ENCODE data around the gene REEP6. TPM values are rescaled to one million over a fixed set of nuclear protein-coding genes. Genes with fewer than 3 reads are reported as not detected.

Gene REEP6
- total RNA-seq (0.99 and 1.3 TPM in 2 replicates), polyA plus RNA-seq (0.47 and 0.55 TPM in 2 replicates), polyA minus RNA-seq (ENCODE audit: low replicate concordance) (0.41 and 9.5 TPM in 2 replicates)
- polyA plus RNA-seq (2012): 1.2 and 1.4 TPM in 2 replicates

DNA sequence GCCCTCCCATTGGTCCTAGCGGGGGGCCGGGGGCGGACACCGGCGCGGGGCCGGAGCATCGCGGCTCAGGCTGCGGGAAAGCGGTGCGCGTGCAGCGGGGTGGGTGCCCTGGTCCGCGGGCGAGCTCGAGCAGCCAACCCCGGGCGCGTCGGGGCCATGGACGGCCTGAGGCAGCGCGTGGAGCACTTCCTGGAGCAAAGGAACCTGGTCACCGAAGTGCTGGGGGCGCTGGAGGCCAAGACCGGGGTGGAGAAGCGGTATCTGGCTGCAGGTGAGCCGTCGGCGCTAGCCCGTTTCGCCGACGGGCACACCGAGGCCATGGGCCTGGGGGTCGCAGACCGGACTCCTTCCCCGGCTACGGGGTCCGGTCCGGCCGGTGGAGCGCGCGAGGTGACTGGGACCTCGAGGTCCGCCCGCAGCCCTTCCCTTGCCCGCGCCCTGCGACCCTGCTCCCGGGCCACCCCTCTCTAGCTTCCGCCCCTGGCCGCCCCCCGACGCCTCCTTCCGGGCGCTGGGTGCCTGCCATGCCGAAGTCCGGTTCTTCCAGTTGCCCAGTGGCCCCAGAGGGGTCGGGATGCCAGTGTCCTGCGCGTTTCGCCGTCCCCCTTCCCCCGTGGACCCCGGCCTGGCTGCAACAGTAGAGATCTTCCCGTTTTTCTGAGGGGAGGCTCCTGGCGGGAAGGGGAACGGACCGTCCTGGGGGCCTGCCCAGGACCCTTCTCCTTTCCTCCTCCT is at the start of gene REEP6:
Gene REEP6 (plus strand): TSS at position 68 of the 735 bp plus-strand sequence. CDS start 89 bp downstream, at position 157.
- Histone ChIP-seq H4K20me1 (ENCODE audit: control insufficient read depth, extremely low read depth, insufficient read depth, low read length) (no peaks in the 10 kb centered on the region), H3K4me1 (ENCODE audit: control insufficient read depth, extremely low read depth, insufficient read depth, low read length) (no peaks in the 10 kb centered on the region), H3K36me3 (ENCODE audit: control insufficient read depth, insufficient read depth, low read length) (no peaks in the 10 kb centered on the region), H3K27ac (ENCODE audit: insufficient read depth, low read length) (peak within 1 kb of the TSS; percentile 63), H2AFZ (ENCODE audit: low read length) (peak within 1 kb of the TSS; percentile 99), H3K9ac (ENCODE audit: insufficient read depth, low read length) (peak within 1 kb of the TSS; percentile 53), H3K79me2 (ENCODE audit: control insufficient read depth, insufficient read depth, low read length) (no peaks in the 10 kb centered on the region), H3K4me2 (ENCODE audit: extremely low read depth, insufficient read depth, low read length) (peak within 1 kb of the TSS; percentile 94), H3K9me3 (ENCODE audit: control insufficient read depth, insufficient read depth, low read depth, low read length) (no peaks in the 10 kb centered on the region), H3K27me3 (ENCODE audit: control insufficient read depth, insufficient read depth, low read length) (peaks cover 13% of the 10 kb centered on the region), H3K4me3 (replicated peaks in 1 of 4; ENCODE audit: control extremely low read depth in 1 of 4, insufficient read depth in 1 of 4, low read depth in 3 of 4, low read length in 4 of 4) (peak within 1 kb of the TSS; percentile 64 to 67 (median 65))
- TF ChIP-seq EZH2 (IDR thresholded peaks at IDR 0.05; ENCODE audit: low read length, missing control alignments): no peak
- TF ChIP-seq, protein P1, sequence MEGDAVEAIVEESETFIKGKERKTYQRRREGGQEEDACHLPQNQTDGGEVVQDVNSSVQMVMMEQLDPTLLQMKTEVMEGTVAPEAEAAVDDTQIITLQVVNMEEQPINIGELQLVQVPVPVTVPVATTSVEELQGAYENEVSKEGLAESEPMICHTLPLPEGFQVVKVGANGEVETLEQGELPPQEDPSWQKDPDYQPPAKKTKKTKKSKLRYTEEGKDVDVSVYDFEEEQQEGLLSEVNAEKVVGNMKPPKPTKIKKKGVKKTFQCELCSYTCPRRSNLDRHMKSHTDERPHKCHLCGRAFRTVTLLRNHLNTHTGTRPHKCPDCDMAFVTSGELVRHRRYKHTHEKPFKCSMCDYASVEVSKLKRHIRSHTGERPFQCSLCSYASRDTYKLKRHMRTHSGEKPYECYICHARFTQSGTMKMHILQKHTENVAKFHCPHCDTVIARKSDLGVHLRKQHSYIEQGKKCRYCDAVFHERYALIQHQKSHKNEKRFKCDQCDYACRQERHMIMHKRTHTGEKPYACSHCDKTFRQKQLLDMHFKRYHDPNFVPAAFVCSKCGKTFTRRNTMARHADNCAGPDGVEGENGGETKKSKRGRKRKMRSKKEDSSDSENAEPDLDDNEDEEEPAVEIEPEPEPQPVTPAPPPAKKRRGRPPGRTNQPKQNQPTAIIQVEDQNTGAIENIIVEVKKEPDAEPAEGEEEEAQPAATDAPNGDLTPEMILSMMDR (conservative IDR thresholded peaks at IDR 0.05 in 1 of 2, IDR thresholded peaks at IDR 0.05 in 1 of 2; ENCODE audit: low read depth in 1 of 2, low read length in 2 of 2): no peak
- DNase-seq (ENCODE audit: low read depth in 2 of 2): no peak

DNA sequence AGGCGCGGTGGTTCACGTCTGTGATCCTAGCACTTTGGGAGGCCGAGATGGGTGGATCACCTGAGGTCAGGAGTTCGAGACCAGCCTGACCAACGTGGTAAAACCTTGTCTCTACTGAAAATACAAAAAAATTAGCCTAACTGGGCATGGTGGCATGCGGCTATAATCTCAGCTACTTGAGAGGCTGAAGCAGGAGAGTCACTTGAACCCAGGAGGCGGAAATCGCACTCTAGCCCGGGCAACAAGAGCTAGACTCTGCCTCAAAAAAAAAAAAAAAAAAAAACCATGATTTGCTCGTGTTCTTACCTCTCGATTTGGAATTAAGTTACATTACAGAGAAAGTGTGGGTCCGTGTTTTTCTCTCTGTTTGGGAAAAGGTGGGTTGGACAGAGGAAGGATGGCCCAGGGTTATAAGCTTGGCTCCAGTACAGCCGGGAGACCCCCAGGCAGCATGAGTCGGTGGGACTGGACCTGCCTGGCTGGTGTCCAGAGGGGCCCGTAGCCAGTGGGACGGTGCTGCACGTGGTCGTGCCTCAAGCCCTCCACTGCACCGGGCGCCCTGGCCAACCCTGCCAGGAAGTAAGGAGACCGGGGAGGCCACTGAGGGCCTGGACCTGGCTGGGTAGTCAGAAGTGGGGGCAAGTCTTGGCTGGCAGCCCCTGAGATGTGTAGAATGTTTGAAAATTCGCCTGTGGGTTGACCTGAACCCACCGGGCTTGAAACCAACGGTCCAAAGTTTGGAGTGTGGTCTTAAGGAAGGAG is 49.1 kb upstream of the REEP6 start:
- DNase-seq (ENCODE audit: low read depth in 2 of 2): no peak
- Histone ChIP-seq H3K27ac (ENCODE audit: insufficient read depth, low read length) (no peak overlapping the region), H3K27me3 (ENCODE audit: control insufficient read depth, insufficient read depth, low read length) (peaks cover 5% of the 10 kb centered on the region), H3K4me3 (replicated peaks in 1 of 4; ENCODE audit: control extremely low read depth in 1 of 4, insufficient read depth in 1 of 4, low read depth in 3 of 4, low read length in 4 of 4) (no peak overlapping the region), H3K4me1 (ENCODE audit: control insufficient read depth, extremely low read depth, insufficient read depth, low read length) (peaks cover 5% of the 10 kb centered on the region), H3K9ac (ENCODE audit: insufficient read depth, low read length) (no peak overlapping the region), H4K20me1 (ENCODE audit: control insufficient read depth, extremely low read depth, insufficient read depth, low read length) (no peaks in the 10 kb centered on the region), H3K79me2 (ENCODE audit: control insufficient read depth, insufficient read depth, low read length) (peaks cover 33% of the 10 kb centered on the region), H3K9me3 (ENCODE audit: control insufficient read depth, insufficient read depth, low read depth, low read length) (no peaks in the 10 kb centered on the region), H2AFZ (ENCODE audit: low read length) (no peak overlapping the region), H3K4me2 (ENCODE audit: extremely low read depth, insufficient read depth, low read length) (no peak overlapping the region), H3K36me3 (ENCODE audit: control insufficient read depth, insufficient read depth, low read length) (peaks cover 31% of the 10 kb centered on the region)
- no peak for TF ChIP-seq EZH2 (IDR thresholded peaks at IDR 0.05; ENCODE audit: low read length, missing control alignments)
- TF ChIP-seq, protein P1 (conservative IDR thresholded peaks at IDR 0.05 in 1 of 2, IDR thresholded peaks at IDR 0.05 in 1 of 2; ENCODE audit: low read depth in 1 of 2, low read length in 2 of 2): no peak
